ENCODE results near the gene TULP3.

GRCh38 chr12:2895511-2895910 is 4.8 kb downstream of the TULP3 start:
- TF ChIP-seq, protein P1, sequence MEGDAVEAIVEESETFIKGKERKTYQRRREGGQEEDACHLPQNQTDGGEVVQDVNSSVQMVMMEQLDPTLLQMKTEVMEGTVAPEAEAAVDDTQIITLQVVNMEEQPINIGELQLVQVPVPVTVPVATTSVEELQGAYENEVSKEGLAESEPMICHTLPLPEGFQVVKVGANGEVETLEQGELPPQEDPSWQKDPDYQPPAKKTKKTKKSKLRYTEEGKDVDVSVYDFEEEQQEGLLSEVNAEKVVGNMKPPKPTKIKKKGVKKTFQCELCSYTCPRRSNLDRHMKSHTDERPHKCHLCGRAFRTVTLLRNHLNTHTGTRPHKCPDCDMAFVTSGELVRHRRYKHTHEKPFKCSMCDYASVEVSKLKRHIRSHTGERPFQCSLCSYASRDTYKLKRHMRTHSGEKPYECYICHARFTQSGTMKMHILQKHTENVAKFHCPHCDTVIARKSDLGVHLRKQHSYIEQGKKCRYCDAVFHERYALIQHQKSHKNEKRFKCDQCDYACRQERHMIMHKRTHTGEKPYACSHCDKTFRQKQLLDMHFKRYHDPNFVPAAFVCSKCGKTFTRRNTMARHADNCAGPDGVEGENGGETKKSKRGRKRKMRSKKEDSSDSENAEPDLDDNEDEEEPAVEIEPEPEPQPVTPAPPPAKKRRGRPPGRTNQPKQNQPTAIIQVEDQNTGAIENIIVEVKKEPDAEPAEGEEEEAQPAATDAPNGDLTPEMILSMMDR (conservative IDR thresholded peaks at IDR 0.05): no peak
- no peak for TF ChIP-seq EZH2 (IDR thresholded peaks at IDR 0.05; ENCODE audit: low read depth)

Measured in PC-9 (cell line).